HL-60 (cell line): Measurements from ENCODE around the gene CASKIN2.

ENCODE experiments used
- DNase-seq, 2 experiments: peaks; one replicate each; pipeline ENCODE4 v3.0.0-alpha.2; 2010 to 2020; ENCODE audit warnings: low read depth in 1 of 2, low spot score in 1 of 2
- H3K27ac ChIP-seq: fragments of 250-450 bp; sonication (Bioruptor Pico); replicated peaks from 2 replicates; pipeline ENCODE4 v1.5.1; 2020; ENCODE audit warnings: mild to moderate bottlenecking, moderate library complexity
- H3K27me3 ChIP-seq: fragments of 250-450 bp; sonication (Bioruptor Pico); 2 replicates; pipeline ENCODE4 v1.5.1; 2021; ENCODE audit warnings: mild to moderate bottlenecking, moderate library complexity; ENCODE audit not compliant: insufficient read depth, poor library complexity, severe bottlenecking
- H3K4me3 ChIP-seq: replicated peaks from 2 replicates; pipeline ENCODE4 v1.5.1; 2011; ENCODE audit warnings: mild to moderate bottlenecking, control low read depth, low read length; ENCODE audit not compliant: insufficient read depth
- GABPA ChIP-seq: IDR thresholded peaks from 2 replicates; pipeline ENCODE4 v1.6.1; 2012; ENCODE audit warnings: low read depth
- POLR2AphosphoS5 ChIP-seq: IDR thresholded peaks from 2 replicates; pipeline ENCODE4 v1.6.1; 2012; ENCODE audit warnings: low read depth
- SPI1 ChIP-seq: IDR thresholded peaks from 2 replicates; pipeline ENCODE4 v1.6.1; 2012; ENCODE audit warnings: low read depth, mild to moderate bottlenecking, borderline replicate concordance
- TF ChIP-seq, protein P1 (sequence below): IDR thresholded peaks from one replicate; pipeline ENCODE4 v1.5.1; 2011; ENCODE audit warnings: low read length, control low read depth, inconsistent platforms; ENCODE audit not compliant: insufficient read depth
- TF ChIP-seq, protein P2 (sequence below): IDR thresholded peaks from 2 replicates; pipeline ENCODE4 v1.6.1; 2012; ENCODE audit warnings: low read depth; ENCODE audit not compliant: insufficient replicate concordance

CASKIN2 gene

DNA sequence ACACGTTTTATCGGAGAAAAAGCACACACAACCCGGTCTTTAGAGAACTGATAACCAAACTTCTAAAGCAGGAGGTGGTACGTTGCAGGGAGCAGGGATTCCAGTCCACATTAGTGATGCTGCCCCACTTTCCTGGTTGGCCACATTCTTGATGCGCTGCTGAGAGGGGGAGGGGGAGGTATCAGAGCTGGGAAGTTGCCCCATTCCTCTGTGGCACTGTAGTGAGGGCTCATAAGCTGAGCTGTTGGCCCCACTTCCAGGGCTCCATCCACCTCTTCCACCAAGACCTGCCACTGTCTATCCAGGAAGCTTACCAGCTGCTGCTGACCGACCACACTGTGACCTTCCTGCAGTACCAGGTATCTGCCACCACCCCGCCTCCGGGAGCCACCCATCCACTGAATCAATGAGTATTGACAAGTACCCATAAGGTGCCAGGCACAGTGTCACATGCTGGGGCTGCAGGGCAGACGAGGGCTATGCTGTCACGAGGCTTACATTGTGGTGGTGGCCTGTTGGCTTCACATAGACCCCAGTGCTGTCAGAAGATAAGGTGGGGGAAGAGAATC is 2.0 kb upstream of the CASKIN2 start:
- peak in 1 of 2 experiments; percentile 25 for DNase-seq
- Histone ChIP-seq H3K27ac (no peak overlapping the region), H3K27me3 (peaks cover 12% of the 10 kb centered on the region), H3K4me3 (peak overlapping the region; percentile 88)
- no peak for TF ChIP-seq POLR2AphosphoS5
- no peak for TF ChIP-seq GABPA
- TF ChIP-seq, protein P1, sequence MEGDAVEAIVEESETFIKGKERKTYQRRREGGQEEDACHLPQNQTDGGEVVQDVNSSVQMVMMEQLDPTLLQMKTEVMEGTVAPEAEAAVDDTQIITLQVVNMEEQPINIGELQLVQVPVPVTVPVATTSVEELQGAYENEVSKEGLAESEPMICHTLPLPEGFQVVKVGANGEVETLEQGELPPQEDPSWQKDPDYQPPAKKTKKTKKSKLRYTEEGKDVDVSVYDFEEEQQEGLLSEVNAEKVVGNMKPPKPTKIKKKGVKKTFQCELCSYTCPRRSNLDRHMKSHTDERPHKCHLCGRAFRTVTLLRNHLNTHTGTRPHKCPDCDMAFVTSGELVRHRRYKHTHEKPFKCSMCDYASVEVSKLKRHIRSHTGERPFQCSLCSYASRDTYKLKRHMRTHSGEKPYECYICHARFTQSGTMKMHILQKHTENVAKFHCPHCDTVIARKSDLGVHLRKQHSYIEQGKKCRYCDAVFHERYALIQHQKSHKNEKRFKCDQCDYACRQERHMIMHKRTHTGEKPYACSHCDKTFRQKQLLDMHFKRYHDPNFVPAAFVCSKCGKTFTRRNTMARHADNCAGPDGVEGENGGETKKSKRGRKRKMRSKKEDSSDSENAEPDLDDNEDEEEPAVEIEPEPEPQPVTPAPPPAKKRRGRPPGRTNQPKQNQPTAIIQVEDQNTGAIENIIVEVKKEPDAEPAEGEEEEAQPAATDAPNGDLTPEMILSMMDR, result no peak
- no peak for TF ChIP-seq SPI1
- TF ChIP-seq, protein P2, sequence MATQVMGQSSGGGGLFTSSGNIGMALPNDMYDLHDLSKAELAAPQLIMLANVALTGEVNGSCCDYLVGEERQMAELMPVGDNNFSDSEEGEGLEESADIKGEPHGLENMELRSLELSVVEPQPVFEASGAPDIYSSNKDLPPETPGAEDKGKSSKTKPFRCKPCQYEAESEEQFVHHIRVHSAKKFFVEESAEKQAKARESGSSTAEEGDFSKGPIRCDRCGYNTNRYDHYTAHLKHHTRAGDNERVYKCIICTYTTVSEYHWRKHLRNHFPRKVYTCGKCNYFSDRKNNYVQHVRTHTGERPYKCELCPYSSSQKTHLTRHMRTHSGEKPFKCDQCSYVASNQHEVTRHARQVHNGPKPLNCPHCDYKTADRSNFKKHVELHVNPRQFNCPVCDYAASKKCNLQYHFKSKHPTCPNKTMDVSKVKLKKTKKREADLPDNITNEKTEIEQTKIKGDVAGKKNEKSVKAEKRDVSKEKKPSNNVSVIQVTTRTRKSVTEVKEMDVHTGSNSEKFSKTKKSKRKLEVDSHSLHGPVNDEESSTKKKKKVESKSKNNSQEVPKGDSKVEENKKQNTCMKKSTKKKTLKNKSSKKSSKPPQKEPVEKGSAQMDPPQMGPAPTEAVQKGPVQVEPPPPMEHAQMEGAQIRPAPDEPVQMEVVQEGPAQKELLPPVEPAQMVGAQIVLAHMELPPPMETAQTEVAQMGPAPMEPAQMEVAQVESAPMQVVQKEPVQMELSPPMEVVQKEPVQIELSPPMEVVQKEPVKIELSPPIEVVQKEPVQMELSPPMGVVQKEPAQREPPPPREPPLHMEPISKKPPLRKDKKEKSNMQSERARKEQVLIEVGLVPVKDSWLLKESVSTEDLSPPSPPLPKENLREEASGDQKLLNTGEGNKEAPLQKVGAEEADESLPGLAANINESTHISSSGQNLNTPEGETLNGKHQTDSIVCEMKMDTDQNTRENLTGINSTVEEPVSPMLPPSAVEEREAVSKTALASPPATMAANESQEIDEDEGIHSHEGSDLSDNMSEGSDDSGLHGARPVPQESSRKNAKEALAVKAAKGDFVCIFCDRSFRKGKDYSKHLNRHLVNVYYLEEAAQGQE, result no peak

- TF ChIP-seq POLR2AphosphoS5 (no peak), GABPA (no peak), SPI1 (no peak)
- TF ChIP-seq, protein P2, result no peak
- TF ChIP-seq, protein P1, result no peak
- H3K27me3 ChIP-seq, result peaks cover 12% of the 10 kb centered on the region
- 0 out of 2 replicates have a peak overlapping the region, but pooled peaks have one; percentile 23 for H3K27ac ChIP-seq
- peak; percentile 29 to 35 for DNase-seq
- H3K4me3 ChIP-seq, result peak overlapping the region; percentile 88
These were observed 1.4 kb upstream of the CASKIN2 start for GRCh38 chr17:75516619-75517296.

GRCh38 chr17:75516255-75516618 is 900 bp upstream of the CASKIN2 start, which contains the start of gene TSEN54:
TSS of gene TSEN54 (plus strand) at chr17:75516528. CDS start at chr17:75516561, 33 bp downstream.
- Histone ChIP-seq H3K4me3 (peak within 1 kb of the TSS; percentile 88), H3K27me3 (peaks cover 12% of the 10 kb centered on the region), H3K27ac (0 out of 2 replicates have a peak within 1 kb of the TSS, but pooled peaks have one; percentile 23)
- DNase-seq, result peak; percentile 71 to 94
- no peak for TF ChIP-seq POLR2AphosphoS5
- TF ChIP-seq GABPA, result no peak

GRCh38 chr17:75514919-75515495 is 330 bp downstream of the CASKIN2 start:
- DNase-seq, result no peak
- H3K27ac ChIP-seq, result no peak overlapping the region
- TF ChIP-seq, protein P2, result no peak
- no peak for TF ChIP-seq POLR2AphosphoS5
- TF ChIP-seq, protein P1, result no peak
- no peak for TF ChIP-seq GABPA
- peaks cover 12% of the 10 kb centered on the region for H3K27me3 ChIP-seq
- H3K4me3 ChIP-seq, result peak overlapping the region; percentile 88
